HCT116 (cell line): ENCODE data around the gene TWF1. TPM values are rescaled to one million over a fixed set of nuclear protein-coding genes. Genes with fewer than 3 reads are reported as not detected.

Experiments used
- ATAC-seq: fragments of 200-7000 bp; cut with Tn5 transposase; 2 replicates; pipeline ENCODE4 v1.9.1; 2020; ENCODE audit warnings: mild to moderate bottlenecking, moderate library complexity
- BruUV-seq: library from RNA; stranded (reverse); fragments of 400-500 nt; replicated peaks from 2 replicates; lab custom pipeline; 2021; lab: Mats Ljungman, UMichigan
- CTCF ChIA-PET: fragments of 300-600 bp; sonication (Branson Sonifier 250); formaldehyde crosslinking; loops from one replicate; lab custom pipeline; 2021; ENCODE audit warnings: antibody characterized with exemption; lab: Charles Lee
- POLR2A ChIA-PET: fragments of 300-600, 350-600 bp; sonication (Branson Sonifier 250); formaldehyde crosslinking; loops from one replicate; lab custom pipeline; 2021; ENCODE audit warnings: antibody characterized with exemption; lab: Charles Lee
- RAD21 ChIA-PET, 2 experiments: fragments of 300-600 bp; sonication (Branson Sonifier 250); formaldehyde crosslinking; loops; one replicate each; lab custom pipeline; 2023; ENCODE audit warnings: low total read pairs in 2 of 2; ENCODE audit not compliant: uncharacterized antibody in 2 of 2, unreplicated experiment in 2 of 2, low non-redundant PET in 1 of 2; lab: Charles Lee
- DNase-seq: peaks from one replicate; pipeline ENCODE4 v3.0.0-alpha.2; 2010; ENCODE audit warnings: low read depth, low spot score
- H2AFZ ChIP-seq: fragments of 200-600 bp; shearing (Covaris generic), sonication (generic); 2 replicates; pipeline ENCODE4 v1.6.1; 2017; ENCODE audit warnings: low read depth, mixed run types, mixed read lengths, antibody characterized with exemption, low read length; ENCODE audit not compliant: poor library complexity, severe bottlenecking
- H3K27ac ChIP-seq: 2 replicates; pipeline ENCODE4 v1.5.1; 2012; ENCODE audit warnings: low read depth, low read length
- H3K27me3 ChIP-seq: fragments of 200-600 bp; sonication (generic); 2 replicates; pipeline ENCODE4 v1.6.1; 2016; ENCODE audit warnings: mixed run types, low read length, mixed read lengths; ENCODE audit not compliant: insufficient read depth
- H3K36me3 ChIP-seq, 2 experiments: fragments of 200-500 bp in 1 of 2; fragments of 200-600 bp in 1 of 2; sonication (Bioruptor generic) in 1 of 2; sonication (generic) in 1 of 2; 2 replicates each; pipeline versions ENCODE4 v1.5.1 to v1.6.1; 2014 to 2016; ENCODE audit warnings: low read length in 2 of 2, inconsistent platforms in 1 of 2, mixed read lengths in 1 of 2, mixed run types in 1 of 2; ENCODE audit not compliant: insufficient read depth in 2 of 2, control insufficient read depth in 1 of 2
- H3K4me1 ChIP-seq, 2 experiments: fragments of 200-600 bp in 1 of 2; sonication (generic) in 1 of 2; 2 replicates each; pipeline versions ENCODE4 v1.5.1 to v1.6.1; 2012 to 2017; ENCODE audit warnings: low read length in 2 of 2, inconsistent platforms in 1 of 2, mild to moderate bottlenecking in 1 of 2, mixed read lengths in 1 of 2, mixed run types in 1 of 2, moderate library complexity in 1 of 2; ENCODE audit not compliant: insufficient read depth in 2 of 2, control insufficient read depth in 1 of 2
- H3K4me2 ChIP-seq: fragments of 200-600 bp; sonication (generic); 2 replicates; pipeline ENCODE4 v1.6.1; 2017; ENCODE audit warnings: mixed run types, low read length, mixed read lengths
- H3K4me3 ChIP-seq, 2 experiments: fragments of 200-600 bp in 1 of 2; sonication (generic) in 1 of 2; replicated peaks in 1 of 2; 2 replicates each; pipeline ENCODE4 v1.5.1; 2011 to 2016; ENCODE audit warnings: low read length in 2 of 2, control low read depth in 1 of 2, low read depth in 1 of 2, mild to moderate bottlenecking in 1 of 2, mixed read lengths in 1 of 2, mixed run types in 1 of 2
- H3K79me2 ChIP-seq: fragments of 200-600 bp; sonication (generic); 2 replicates; pipeline ENCODE4 v1.6.1; 2017; ENCODE audit warnings: mild to moderate bottlenecking, mixed run types, low read length, moderate library complexity, mixed read lengths; ENCODE audit not compliant: insufficient read depth
- H3K9ac ChIP-seq: fragments of 200-600 bp; sonication (generic); 2 replicates; pipeline ENCODE4 v1.6.1; 2016; ENCODE audit warnings: low read length, mixed read lengths
- H3K9me2 ChIP-seq: fragments of 200-600 bp; sonication (generic), shearing (Covaris generic); 2 replicates; pipeline ENCODE4 v1.6.1; 2017; ENCODE audit warnings: mixed run types, mild to moderate bottlenecking, moderate library complexity; ENCODE audit not compliant: insufficient read depth
- H3K9me3 ChIP-seq, 2 experiments: fragments of 200-500 bp in 1 of 2; fragments of 200-600 bp in 1 of 2; sonication (Bioruptor generic) in 1 of 2; sonication (generic) in 1 of 2; 2 replicates each; pipeline ENCODE4 v1.6.1; 2014 to 2017; ENCODE audit warnings: low read length in 2 of 2, mixed read lengths in 2 of 2, inconsistent platforms in 1 of 2, low read depth in 1 of 2, mild to moderate bottlenecking in 1 of 2, mixed run types in 1 of 2, moderate library complexity in 1 of 2; ENCODE audit not compliant: control insufficient read depth in 1 of 2, insufficient read depth in 1 of 2
- H4K20me1 ChIP-seq: fragments of 200-600 bp; sonication (generic), shearing (Covaris generic); 2 replicates; pipeline ENCODE4 v1.6.1; 2017; ENCODE audit warnings: mixed run types, mild to moderate bottlenecking, moderate library complexity; ENCODE audit not compliant: insufficient read depth
- CBX3 ChIP-seq: IDR thresholded peaks from 2 replicates; pipeline ENCODE4 v1.6.1; 2012; ENCODE audit warnings: low read depth
- CEBPB ChIP-seq: IDR thresholded peaks from 2 replicates; pipeline ENCODE4 v1.6.1; 2012; ENCODE audit warnings: low read depth
- EGR1 ChIP-seq: IDR thresholded peaks from 2 replicates; pipeline ENCODE4 v1.6.1; 2012; ENCODE audit warnings: low read depth
- ELF1 ChIP-seq: IDR thresholded peaks from 2 replicates; pipeline ENCODE4 v1.6.1; 2012; ENCODE audit warnings: low read depth, borderline replicate concordance
- EZH2 ChIP-seq: fragments of 200-600 bp; sonication (generic); IDR thresholded peaks from 2 replicates; pipeline ENCODE4 v1.6.1; 2017; ENCODE audit warnings: antibody characterized with exemption, mixed run types
- POLR2A ChIP-seq: IDR thresholded peaks from 2 replicates; pipeline ENCODE4 v1.7.0; 2011; ENCODE audit warnings: borderline replicate concordance; ENCODE audit not compliant: insufficient read depth, insufficient read length; ENCODE audit errors: extremely low read depth
- POLR2AphosphoS5 ChIP-seq: IDR thresholded peaks from 2 replicates; pipeline ENCODE4 v1.6.1; 2011; ENCODE audit warnings: mild to moderate bottlenecking, low read depth, low read length, moderate library complexity
- RAD21 ChIP-seq: IDR thresholded peaks from 2 replicates; pipeline ENCODE4 v1.6.1; 2012; ENCODE audit warnings: low read depth, mild to moderate bottlenecking
- SIN3A ChIP-seq: IDR thresholded peaks from 2 replicates; pipeline ENCODE4 v1.6.1; 2012; ENCODE audit warnings: low read depth
- SP1 ChIP-seq: IDR thresholded peaks from 2 replicates; pipeline ENCODE4 v1.6.1; 2012; ENCODE audit warnings: low read depth
- SRF ChIP-seq: IDR thresholded peaks from 2 replicates; pipeline ENCODE4 v1.6.1; 2012; ENCODE audit warnings: low read depth
- TCF7L2 ChIP-seq: IDR thresholded peaks from 2 replicates; pipeline ENCODE4 v1.7.0; 2011; ENCODE audit warnings: borderline replicate concordance, inconsistent platforms; ENCODE audit not compliant: insufficient read depth, insufficient read length; ENCODE audit errors: extremely low read depth
- YY1 ChIP-seq: IDR thresholded peaks from 2 replicates; pipeline ENCODE4 v1.6.1; 2011; ENCODE audit warnings: low read length, low read depth, moderate library complexity, mild to moderate bottlenecking; ENCODE audit not compliant: insufficient replicate concordance; ENCODE audit errors: extremely low read depth
- ZFX ChIP-seq: fragments of 450-650 bp; IDR thresholded peaks from 2 replicates; pipeline ENCODE4 v1.6.1; 2017
- ZNF274 ChIP-seq: fragments of 200-500 bp; sonication (Bioruptor generic); IDR thresholded peaks from 2 replicates; pipeline ENCODE4 v1.6.1; 2014; ENCODE audit warnings: mild to moderate bottlenecking, low read depth, low read length, inconsistent platforms
- intact Hi-C: fragments of 100-400 bp; cut with micrococcal nuclease; formaldehyde crosslinking; loops from 2 replicates; pipeline ENCODE4 v1.10.0; 2022
- total RNA-seq: library from RNA; stranded (reverse); gene quantifications from one replicate; pipeline ENCODE4 v1.2.1, GENCODE V29; 2021; ENCODE audit not compliant: unreplicated experiment
- TF ChIP-seq, protein P1 (sequence below): IDR thresholded peaks from 2 replicates; pipeline ENCODE4 v1.6.1; 2012; ENCODE audit warnings: low read depth
- TF ChIP-seq, protein P2 (sequence below): IDR thresholded peaks from 2 replicates; pipeline ENCODE4 v1.6.1; 2012
- TF ChIP-seq, protein P3 (sequence below), 3 experiments: fragments of 200-600 bp in 1 of 3; sonication (generic) in 1 of 3; IDR thresholded peaks in 2 of 3; conservative IDR thresholded peaks in 1 of 3; 2 replicates each; pipeline ENCODE4 v1.5.1; 2012 to 2017; ENCODE audit warnings: low read depth in 2 of 3, low read length in 2 of 3, antibody characterized with exemption in 1 of 3, borderline replicate concordance in 1 of 3, control low read depth in 1 of 3, mild to moderate bottlenecking in 1 of 3, mixed read lengths in 1 of 3, mixed run types in 1 of 3, moderate library complexity in 1 of 3; ENCODE audit not compliant: insufficient read depth in 1 of 3
- TF ChIP-seq, protein P4 (sequence below): IDR thresholded peaks from 2 replicates; pipeline ENCODE4 v1.6.1; 2011; ENCODE audit warnings: mild to moderate bottlenecking, low read length, moderate library complexity; ENCODE audit not compliant: insufficient replicate concordance; ENCODE audit errors: extremely low read depth

TWF1 gene
- total RNA-seq, 1 experiment from 2014 or later: 125 TPM

DNA sequence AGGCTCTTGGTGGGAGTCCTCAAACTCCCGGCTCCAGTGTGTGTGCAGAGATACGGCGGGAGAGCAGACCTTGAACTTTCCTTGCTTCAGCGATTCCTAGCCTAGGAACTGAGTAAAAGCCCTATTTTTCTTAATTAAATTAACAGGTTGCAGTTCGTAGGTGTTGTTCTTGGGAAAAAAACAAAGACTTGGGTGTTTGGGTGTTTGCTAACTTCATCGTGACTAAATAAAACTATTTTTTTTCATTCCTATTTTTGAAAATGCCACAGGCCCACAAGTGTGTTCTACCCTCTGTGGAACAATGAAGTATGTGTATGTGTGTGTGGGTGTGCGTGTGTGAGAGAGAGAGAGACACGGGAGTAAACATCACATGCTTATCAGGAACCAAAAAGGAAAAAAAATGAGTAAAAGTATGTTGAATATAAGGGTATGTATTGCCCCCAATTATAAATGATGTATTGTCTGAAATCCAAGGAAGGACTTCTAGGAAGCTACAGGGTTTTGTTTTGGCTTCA is 30.4 kb upstream of the TWF1 start:
- Histone ChIP-seq H3K9me2 (no peaks in the 10 kb centered on the region), H3K9ac (peak overlapping the region; percentile 73), H3K9me3 (no peaks in the 10 kb centered on the region), H3K4me2 (peak overlapping the region; percentile 94), H3K79me2 (no peaks in the 10 kb centered on the region), H3K4me1 (peaks cover 0 to 16% of the 10 kb centered on the region in 2 experiments; a peak in 2 of 4 replicates), H4K20me1 (no peaks in the 10 kb centered on the region), H3K27me3 (no peaks in the 10 kb centered on the region), H3K36me3 (no peaks in the 10 kb centered on the region), H3K27ac (peak overlapping the region; percentile 65), H2AFZ (peak overlapping the region; percentile 91), H3K4me3 (peak overlapping the region; percentile 63 to 72)
- POLR2A ChIA-PET: no interaction called here
- DNase-seq (no peak), ATAC-seq (peak; percentile 31)
- CTCF ChIA-PET: interaction anchor here (2.2 kb wide), 1 partner anchor 46 kb away, joined by 5 read pairs; no protein-coding TSS in a partner anchor
- intact Hi-C loops: no loop called here
- TF ChIP-seq, protein P1, sequence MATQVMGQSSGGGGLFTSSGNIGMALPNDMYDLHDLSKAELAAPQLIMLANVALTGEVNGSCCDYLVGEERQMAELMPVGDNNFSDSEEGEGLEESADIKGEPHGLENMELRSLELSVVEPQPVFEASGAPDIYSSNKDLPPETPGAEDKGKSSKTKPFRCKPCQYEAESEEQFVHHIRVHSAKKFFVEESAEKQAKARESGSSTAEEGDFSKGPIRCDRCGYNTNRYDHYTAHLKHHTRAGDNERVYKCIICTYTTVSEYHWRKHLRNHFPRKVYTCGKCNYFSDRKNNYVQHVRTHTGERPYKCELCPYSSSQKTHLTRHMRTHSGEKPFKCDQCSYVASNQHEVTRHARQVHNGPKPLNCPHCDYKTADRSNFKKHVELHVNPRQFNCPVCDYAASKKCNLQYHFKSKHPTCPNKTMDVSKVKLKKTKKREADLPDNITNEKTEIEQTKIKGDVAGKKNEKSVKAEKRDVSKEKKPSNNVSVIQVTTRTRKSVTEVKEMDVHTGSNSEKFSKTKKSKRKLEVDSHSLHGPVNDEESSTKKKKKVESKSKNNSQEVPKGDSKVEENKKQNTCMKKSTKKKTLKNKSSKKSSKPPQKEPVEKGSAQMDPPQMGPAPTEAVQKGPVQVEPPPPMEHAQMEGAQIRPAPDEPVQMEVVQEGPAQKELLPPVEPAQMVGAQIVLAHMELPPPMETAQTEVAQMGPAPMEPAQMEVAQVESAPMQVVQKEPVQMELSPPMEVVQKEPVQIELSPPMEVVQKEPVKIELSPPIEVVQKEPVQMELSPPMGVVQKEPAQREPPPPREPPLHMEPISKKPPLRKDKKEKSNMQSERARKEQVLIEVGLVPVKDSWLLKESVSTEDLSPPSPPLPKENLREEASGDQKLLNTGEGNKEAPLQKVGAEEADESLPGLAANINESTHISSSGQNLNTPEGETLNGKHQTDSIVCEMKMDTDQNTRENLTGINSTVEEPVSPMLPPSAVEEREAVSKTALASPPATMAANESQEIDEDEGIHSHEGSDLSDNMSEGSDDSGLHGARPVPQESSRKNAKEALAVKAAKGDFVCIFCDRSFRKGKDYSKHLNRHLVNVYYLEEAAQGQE: no peak
- TF ChIP-seq CEBPB (no peak), POLR2A (no peak), ELF1 (no peak), TCF7L2 (no peak), RAD21 (no peak), SP1 (no peak), POLR2AphosphoS5 (no peak), SRF (no peak), EGR1 (no peak), ZNF274 (no peak), CBX3 (no peak), SIN3A (no peak), ZFX (no peak), YY1 (no peak), EZH2 (no peak)
- TF ChIP-seq, protein P2, sequence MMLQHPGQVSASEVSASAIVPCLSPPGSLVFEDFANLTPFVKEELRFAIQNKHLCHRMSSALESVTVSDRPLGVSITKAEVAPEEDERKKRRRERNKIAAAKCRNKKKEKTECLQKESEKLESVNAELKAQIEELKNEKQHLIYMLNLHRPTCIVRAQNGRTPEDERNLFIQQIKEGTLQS: no peak
- TF ChIP-seq, protein P3, sequence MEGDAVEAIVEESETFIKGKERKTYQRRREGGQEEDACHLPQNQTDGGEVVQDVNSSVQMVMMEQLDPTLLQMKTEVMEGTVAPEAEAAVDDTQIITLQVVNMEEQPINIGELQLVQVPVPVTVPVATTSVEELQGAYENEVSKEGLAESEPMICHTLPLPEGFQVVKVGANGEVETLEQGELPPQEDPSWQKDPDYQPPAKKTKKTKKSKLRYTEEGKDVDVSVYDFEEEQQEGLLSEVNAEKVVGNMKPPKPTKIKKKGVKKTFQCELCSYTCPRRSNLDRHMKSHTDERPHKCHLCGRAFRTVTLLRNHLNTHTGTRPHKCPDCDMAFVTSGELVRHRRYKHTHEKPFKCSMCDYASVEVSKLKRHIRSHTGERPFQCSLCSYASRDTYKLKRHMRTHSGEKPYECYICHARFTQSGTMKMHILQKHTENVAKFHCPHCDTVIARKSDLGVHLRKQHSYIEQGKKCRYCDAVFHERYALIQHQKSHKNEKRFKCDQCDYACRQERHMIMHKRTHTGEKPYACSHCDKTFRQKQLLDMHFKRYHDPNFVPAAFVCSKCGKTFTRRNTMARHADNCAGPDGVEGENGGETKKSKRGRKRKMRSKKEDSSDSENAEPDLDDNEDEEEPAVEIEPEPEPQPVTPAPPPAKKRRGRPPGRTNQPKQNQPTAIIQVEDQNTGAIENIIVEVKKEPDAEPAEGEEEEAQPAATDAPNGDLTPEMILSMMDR (IDR thresholded peaks at IDR 0.05 in 2 of 3, conservative IDR thresholded peaks at IDR 0.05 in 1 of 3; ENCODE audit: borderline replicate concordance in 1 of 3, insufficient read depth in 1 of 3, low read depth in 2 of 3, low read length in 2 of 3): no peak
- TF ChIP-seq, protein P4, sequence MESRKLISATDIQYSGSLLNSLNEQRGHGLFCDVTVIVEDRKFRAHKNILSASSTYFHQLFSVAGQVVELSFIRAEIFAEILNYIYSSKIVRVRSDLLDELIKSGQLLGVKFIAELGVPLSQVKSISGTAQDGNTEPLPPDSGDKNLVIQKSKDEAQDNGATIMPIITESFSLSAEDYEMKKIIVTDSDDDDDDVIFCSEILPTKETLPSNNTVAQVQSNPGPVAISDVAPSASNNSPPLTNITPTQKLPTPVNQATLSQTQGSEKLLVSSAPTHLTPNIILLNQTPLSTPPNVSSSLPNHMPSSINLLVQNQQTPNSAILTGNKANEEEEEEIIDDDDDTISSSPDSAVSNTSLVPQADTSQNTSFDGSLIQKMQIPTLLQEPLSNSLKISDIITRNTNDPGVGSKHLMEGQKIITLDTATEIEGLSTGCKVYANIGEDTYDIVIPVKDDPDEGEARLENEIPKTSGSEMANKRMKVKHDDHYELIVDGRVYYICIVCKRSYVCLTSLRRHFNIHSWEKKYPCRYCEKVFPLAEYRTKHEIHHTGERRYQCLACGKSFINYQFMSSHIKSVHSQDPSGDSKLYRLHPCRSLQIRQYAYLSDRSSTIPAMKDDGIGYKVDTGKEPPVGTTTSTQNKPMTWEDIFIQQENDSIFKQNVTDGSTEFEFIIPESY: no peak
- RAD21 ChIA-PET: no interaction called here
- BruUV-seq: no TSS peak
